ENCODE data around the gene TLCD4.
"Not testable (repeated sequence)": the region's sequence is repeated elsewhere in the genome, so short reads cannot be mapped to it uniquely, and the experiment has no call there.

The TLCD4 gene

DNA sequence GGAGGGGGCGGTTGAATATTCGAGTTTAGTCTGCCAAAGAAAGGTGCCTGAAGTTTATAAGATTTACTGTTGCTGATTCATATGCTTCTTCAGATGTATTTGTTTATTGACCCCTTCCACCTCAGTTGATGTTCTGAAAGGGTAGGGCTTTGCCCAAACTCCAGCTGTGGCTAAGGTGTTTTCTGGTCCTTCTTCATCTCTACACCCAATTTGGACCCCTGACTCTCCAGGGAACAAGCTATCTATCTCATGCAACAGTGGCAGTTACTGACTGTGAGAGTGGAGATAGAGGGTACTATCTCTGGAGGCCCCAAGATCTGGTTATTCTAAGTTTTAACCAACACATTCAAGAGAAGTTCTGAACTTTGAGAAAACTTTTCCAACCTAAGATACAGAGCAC lies 31.8 kb upstream of the TLCD4 start:
- H2AFZ ChIP-seq (ENCODE audit: low read depth, low read length) = no peak overlapping the region
- peaks cover 2% of the 10 kb centered on the region for H3K9me3 ChIP-seq (ENCODE audit: low read length)
- H3K36me3 ChIP-seq (ENCODE audit: insufficient read depth, low read length) = no peaks in the 10 kb centered on the region
- no peak overlapping the region for H3K4me3 ChIP-seq (ENCODE audit: low read length)
- no peaks in the 10 kb centered on the region for H3K27me3 ChIP-seq (ENCODE audit: insufficient read depth, low read length)
- H3K4me1 ChIP-seq (ENCODE audit: insufficient read depth, low read length) = peaks cover 10% of the 10 kb centered on the region

- Histone ChIP-seq H3K9me3 (ENCODE audit: low read length) (peaks cover 2% of the 10 kb centered on the region), H3K36me3 (ENCODE audit: insufficient read depth, low read length) (no peaks in the 10 kb centered on the region), H3K27me3 (ENCODE audit: insufficient read depth, low read length) (no peaks in the 10 kb centered on the region), H3K4me1 (ENCODE audit: insufficient read depth, low read length) (peaks cover 10% of the 10 kb centered on the region), H3K4me3 (ENCODE audit: low read length) (no peak overlapping the region), H2AFZ (ENCODE audit: low read depth, low read length) (no peak overlapping the region)
Observed at GRCh38 chr1:95086949-95087533, 30.1 kb upstream of the TLCD4 start.

- Histone ChIP-seq H2AFZ (ENCODE audit: low read depth, low read length) (no peak overlapping the region), H3K4me1 (ENCODE audit: insufficient read depth, low read length) (peaks cover 10% of the 10 kb centered on the region), H3K4me3 (ENCODE audit: low read length) (no peak overlapping the region), H3K9me3 (ENCODE audit: low read length) (peaks cover 2% of the 10 kb centered on the region), H3K36me3 (ENCODE audit: insufficient read depth, low read length) (no peaks in the 10 kb centered on the region), H3K27me3 (ENCODE audit: insufficient read depth, low read length) (no peaks in the 10 kb centered on the region)
Observed at GRCh38 chr1:95088303-95088702, 28.9 kb upstream of the TLCD4 start.

- H3K9me3 ChIP-seq (ENCODE audit: low read length) = peaks cover 2% of the 10 kb centered on the region
- no peaks in the 10 kb centered on the region for H3K36me3 ChIP-seq (ENCODE audit: insufficient read depth, low read length)
- H3K4me1 ChIP-seq (ENCODE audit: insufficient read depth, low read length) = peaks cover 10% of the 10 kb centered on the region
- no peaks in the 10 kb centered on the region for H3K27me3 ChIP-seq (ENCODE audit: insufficient read depth, low read length)
- H3K4me3 ChIP-seq (ENCODE audit: low read length) = no peak overlapping the region
- H2AFZ ChIP-seq (ENCODE audit: low read depth, low read length) = no peak overlapping the region
Observed at GRCh38 chr1:95089650-95090287, 27.4 kb upstream of the TLCD4 start.

GRCh38 chr1:95091290-95091689 lies 25.9 kb upstream of the TLCD4 start:
- H2AFZ ChIP-seq (ENCODE audit: low read depth, low read length); H3K27me3 ChIP-seq (ENCODE audit: insufficient read depth, low read length): not testable (repeated sequence)

DNA sequence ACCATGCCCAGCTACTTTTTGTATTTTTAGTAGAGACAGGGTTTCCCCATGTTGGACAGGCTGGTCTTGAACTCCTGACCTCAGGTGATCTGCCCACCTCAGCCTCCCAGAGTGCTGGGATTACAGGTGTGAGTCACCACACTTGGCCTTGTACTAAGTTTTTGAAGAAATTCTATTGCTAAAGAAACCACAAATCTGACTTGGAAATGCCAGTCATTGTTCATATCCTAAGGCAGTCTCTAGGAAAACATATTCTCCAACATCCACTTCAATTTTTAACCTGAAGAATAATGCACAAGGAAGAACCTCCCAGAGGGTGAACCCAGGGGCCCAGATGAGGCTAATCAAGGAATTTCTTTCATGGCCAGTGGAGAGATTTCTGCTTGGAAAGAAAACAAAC lies 24.3 kb upstream of the TLCD4 start:
- not testable (repeated sequence) for H3K4me1 ChIP-seq (ENCODE audit: insufficient read depth, low read length); H3K4me3 ChIP-seq (ENCODE audit: low read length); H3K27me3 ChIP-seq (ENCODE audit: insufficient read depth, low read length); H3K36me3 ChIP-seq (ENCODE audit: insufficient read depth, low read length); H3K9me3 ChIP-seq (ENCODE audit: low read length); H2AFZ ChIP-seq (ENCODE audit: low read depth, low read length)

More at GRCh38 chr1:95091290-95091689, 25.9 kb upstream of the TLCD4 start:
- not testable (repeated sequence) for H3K4me1 ChIP-seq (ENCODE audit: insufficient read depth, low read length); H3K9me3 ChIP-seq (ENCODE audit: low read length); H3K4me3 ChIP-seq (ENCODE audit: low read length); H3K36me3 ChIP-seq (ENCODE audit: insufficient read depth, low read length)

DNA sequence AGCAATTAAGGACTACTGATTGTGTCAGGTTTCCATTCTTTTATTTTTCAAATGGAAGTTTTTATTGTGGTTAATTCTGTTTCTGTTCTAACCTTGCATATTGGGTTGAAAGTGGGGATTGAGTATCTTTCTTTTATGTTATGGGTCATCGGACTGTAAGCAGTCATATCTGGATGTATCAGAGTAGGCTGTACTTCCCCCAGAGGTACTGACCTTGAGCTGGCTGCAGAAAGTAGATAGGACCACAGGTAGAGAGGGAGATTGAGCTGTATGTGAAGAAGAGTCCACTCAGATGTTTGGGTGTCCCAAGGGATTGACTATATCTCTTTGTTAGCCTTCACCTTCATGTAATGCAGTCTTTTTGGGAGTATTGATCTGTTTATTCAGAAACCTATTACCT lies 23.9 kb upstream of the TLCD4 start:
- Histone ChIP-seq H3K4me3 (ENCODE audit: low read length) (no peak overlapping the region), H3K4me1 (ENCODE audit: insufficient read depth, low read length) (no peaks in the 10 kb centered on the region), H2AFZ (ENCODE audit: low read depth, low read length) (no peak overlapping the region), H3K27me3 (ENCODE audit: insufficient read depth, low read length) (no peaks in the 10 kb centered on the region), H3K36me3 (ENCODE audit: insufficient read depth, low read length) (no peaks in the 10 kb centered on the region), H3K9me3 (ENCODE audit: low read length) (peaks cover 2% of the 10 kb centered on the region)

- H3K4me3 ChIP-seq (ENCODE audit: low read length) = no peak overlapping the region
- no peaks in the 10 kb centered on the region for H3K36me3 ChIP-seq (ENCODE audit: insufficient read depth, low read length)
- peaks cover 2% of the 10 kb centered on the region for H3K9me3 ChIP-seq (ENCODE audit: low read length)
- no peaks in the 10 kb centered on the region for H3K4me1 ChIP-seq (ENCODE audit: insufficient read depth, low read length)
- H3K27me3 ChIP-seq (ENCODE audit: insufficient read depth, low read length) = no peaks in the 10 kb centered on the region
- no peak overlapping the region for H2AFZ ChIP-seq (ENCODE audit: low read depth, low read length)
Observed at GRCh38 chr1:95094923-95095322, 22.2 kb upstream of the TLCD4 start.

DNA sequence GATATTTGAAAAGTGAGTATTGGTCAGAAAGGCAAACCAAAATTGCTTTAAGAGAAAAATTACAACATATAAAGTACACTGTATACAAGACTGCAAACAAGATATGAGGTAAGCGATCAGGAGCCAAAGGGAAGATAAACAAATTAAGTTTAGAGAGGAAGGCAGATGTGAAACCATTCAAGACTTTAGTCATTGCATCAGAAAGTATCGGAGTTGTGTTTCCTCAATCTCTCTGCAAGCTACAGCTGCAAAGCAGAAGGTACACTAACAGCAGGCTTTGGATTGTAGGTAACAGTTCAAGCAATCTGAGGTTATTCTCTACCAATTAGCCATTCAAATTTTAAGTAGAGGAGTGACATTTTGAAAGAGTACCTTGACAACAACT lies 21.3 kb upstream of the TLCD4 start:
- Histone ChIP-seq H3K9me3 (ENCODE audit: low read length) (no peaks in the 10 kb centered on the region), H3K27me3 (ENCODE audit: insufficient read depth, low read length) (no peaks in the 10 kb centered on the region), H3K36me3 (ENCODE audit: insufficient read depth, low read length) (no peaks in the 10 kb centered on the region), H3K4me3 (ENCODE audit: low read length) (no peak overlapping the region), H2AFZ (ENCODE audit: low read depth, low read length) (no peak overlapping the region), H3K4me1 (ENCODE audit: insufficient read depth, low read length) (no peaks in the 10 kb centered on the region)

- no peaks in the 10 kb centered on the region for H3K4me1 ChIP-seq (ENCODE audit: insufficient read depth, low read length)
- no peak overlapping the region for H3K4me3 ChIP-seq (ENCODE audit: low read length)
- H3K27me3 ChIP-seq (ENCODE audit: insufficient read depth, low read length) = no peaks in the 10 kb centered on the region
- H2AFZ ChIP-seq (ENCODE audit: low read depth, low read length) = no peak overlapping the region
- H3K9me3 ChIP-seq (ENCODE audit: low read length) = no peaks in the 10 kb centered on the region
- H3K36me3 ChIP-seq (ENCODE audit: insufficient read depth, low read length) = no peaks in the 10 kb centered on the region
Observed at GRCh38 chr1:95096218-95096841, 20.8 kb upstream of the TLCD4 start.

DNA sequence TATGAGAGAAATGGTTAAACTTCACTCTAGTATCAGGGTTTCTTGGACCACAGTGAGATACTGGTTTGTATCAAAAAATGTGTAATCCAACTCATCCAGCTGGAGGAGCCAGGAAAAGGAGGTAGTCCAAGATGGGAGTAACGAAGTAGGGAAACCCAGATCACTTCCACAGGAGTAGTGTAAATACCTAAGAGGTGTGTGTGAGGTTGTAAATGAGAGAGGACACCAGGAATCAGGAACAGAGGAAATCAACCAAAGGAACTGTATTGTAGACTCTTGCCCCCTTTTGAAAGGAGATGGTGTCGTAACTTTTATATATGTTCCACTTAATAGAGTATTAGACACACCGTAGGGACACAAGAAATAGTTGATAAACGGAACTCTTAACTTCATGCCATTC lies 19.7 kb upstream of the TLCD4 start:
- no peaks in the 10 kb centered on the region for H3K27me3 ChIP-seq (ENCODE audit: insufficient read depth, low read length)
- no peak overlapping the region for H2AFZ ChIP-seq (ENCODE audit: low read depth, low read length)
- no peaks in the 10 kb centered on the region for H3K9me3 ChIP-seq (ENCODE audit: low read length)
- no peaks in the 10 kb centered on the region for H3K36me3 ChIP-seq (ENCODE audit: insufficient read depth, low read length)
- H3K4me1 ChIP-seq (ENCODE audit: insufficient read depth, low read length) = no peaks in the 10 kb centered on the region
- no peak overlapping the region for H3K4me3 ChIP-seq (ENCODE audit: low read length)

DNA sequence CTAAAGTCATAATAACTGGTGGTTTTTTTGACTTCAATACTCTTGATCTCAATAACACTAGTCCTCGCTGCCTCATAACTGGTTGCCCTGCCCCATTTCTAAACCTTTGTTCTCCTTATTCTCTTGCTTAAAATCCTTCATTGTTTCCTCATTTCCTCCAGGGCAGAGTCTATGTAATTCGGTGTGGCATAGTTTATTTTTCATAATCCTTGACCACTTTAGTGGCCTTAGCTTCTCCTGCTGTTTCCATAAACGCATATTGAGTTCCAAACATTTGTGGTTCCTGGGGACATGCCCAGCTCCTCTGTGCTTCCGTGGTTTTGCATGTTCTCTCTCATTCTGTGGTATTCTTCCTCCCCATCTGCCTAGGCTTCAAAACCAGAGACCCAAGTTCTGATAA lies 19.0 kb upstream of the TLCD4 start:
- H3K36me3 ChIP-seq (ENCODE audit: insufficient read depth, low read length) = no peaks in the 10 kb centered on the region
- H2AFZ ChIP-seq (ENCODE audit: low read depth, low read length) = no peak overlapping the region
- no peaks in the 10 kb centered on the region for H3K9me3 ChIP-seq (ENCODE audit: low read length)
- no peaks in the 10 kb centered on the region for H3K4me1 ChIP-seq (ENCODE audit: insufficient read depth, low read length)
- no peaks in the 10 kb centered on the region for H3K27me3 ChIP-seq (ENCODE audit: insufficient read depth, low read length)
- H3K4me3 ChIP-seq (ENCODE audit: low read length) = no peak overlapping the region

GRCh38 chr1:95108792-95109191 lies 8.4 kb upstream of the TLCD4 start:
- H3K9me3 ChIP-seq (ENCODE audit: low read length) = no peaks in the 10 kb centered on the region
- peaks cover 17% of the 10 kb centered on the region for H3K27me3 ChIP-seq (ENCODE audit: insufficient read depth, low read length)
- no peak overlapping the region for H3K4me3 ChIP-seq (ENCODE audit: low read length)
- no peak overlapping the region for H2AFZ ChIP-seq (ENCODE audit: low read depth, low read length)
- H3K36me3 ChIP-seq (ENCODE audit: insufficient read depth, low read length) = no peaks in the 10 kb centered on the region
- H3K4me1 ChIP-seq (ENCODE audit: insufficient read depth, low read length) = no peaks in the 10 kb centered on the region

GRCh38 chr1:95111014-95111413 lies 6.1 kb upstream of the TLCD4 start:
- peaks cover 27% of the 10 kb centered on the region for H3K27me3 ChIP-seq (ENCODE audit: insufficient read depth, low read length)
- no peaks in the 10 kb centered on the region for H3K4me1 ChIP-seq (ENCODE audit: insufficient read depth, low read length)
- H3K4me3 ChIP-seq (ENCODE audit: low read length) = no peak overlapping the region
- no peaks in the 10 kb centered on the region for H3K36me3 ChIP-seq (ENCODE audit: insufficient read depth, low read length)
- H2AFZ ChIP-seq (ENCODE audit: low read depth, low read length) = no peak overlapping the region
- no peaks in the 10 kb centered on the region for H3K9me3 ChIP-seq (ENCODE audit: low read length)
